IPS-20b (cell line): ENCODE results near the gene DSCAML1.

Experiments
- H3K27ac ChIP-seq: one replicate; pipeline ENCODE4 v1.5.1; 2013; ENCODE audit warnings: low read length
- H3K27me3 ChIP-seq: 2 replicates; pipeline ENCODE4 v1.6.1; 2013; ENCODE audit warnings: mild to moderate bottlenecking, low read length, inconsistent platforms; ENCODE audit not compliant: insufficient read depth
- H3K36me3 ChIP-seq: 2 replicates; pipeline ENCODE4 v1.6.1; 2013; ENCODE audit warnings: low read depth, mild to moderate bottlenecking, inconsistent platforms, low read length, moderate library complexity; ENCODE audit not compliant: insufficient read depth
- H3K4me1 ChIP-seq: 2 replicates; pipeline ENCODE4 v1.6.1; 2013; ENCODE audit warnings: mild to moderate bottlenecking, control low read depth, inconsistent platforms, low read length, moderate library complexity; ENCODE audit not compliant: insufficient read depth
- H3K4me3 ChIP-seq: 2 replicates; pipeline ENCODE4 v1.5.1; 2013; ENCODE audit warnings: mild to moderate bottlenecking, low read length, inconsistent platforms
- H3K9ac ChIP-seq: 2 replicates; pipeline ENCODE4 v1.6.1; 2013; ENCODE audit warnings: low read depth, mild to moderate bottlenecking, inconsistent platforms, low read length, moderate library complexity
- H3K9me3 ChIP-seq: 2 replicates; pipeline ENCODE4 v1.6.1; 2013; ENCODE audit warnings: mild to moderate bottlenecking, low read depth, low read length, inconsistent platforms; ENCODE audit not compliant: insufficient read depth

DSCAML1 gene

GRCh38 chr11:117541211-117541610, 255.8 kb downstream of the DSCAML1 start:
- Histone ChIP-seq H3K36me3 (no peaks in the 10 kb centered on the region), H3K9ac (no peak overlapping the region), H3K4me3 (no peak overlapping the region), H3K4me1 (no peaks in the 10 kb centered on the region), H3K9me3 (peaks cover 4% of the 10 kb centered on the region; the same call in 1 of the 2 replicates), H3K27ac (no peak overlapping the region), H3K27me3 (0 out of 2 replicates have a peak, but pooled peaks cover 8% of the 10 kb centered on the region)

- Histone ChIP-seq H3K9me3 (peaks cover 3% of the 10 kb centered on the region; the same call in 1 of the 2 replicates), H3K27ac (no peak overlapping the region), H3K27me3 (no peaks in the 10 kb centered on the region)
Observed at GRCh38 chr11:117538263-117539135, 258.5 kb downstream of the DSCAML1 start.

GRCh38 chr11:117535850-117536411, 261.1 kb downstream of the DSCAML1 start:
- H3K9ac ChIP-seq, result no peak overlapping the region
- no peaks in the 10 kb centered on the region for H3K27me3 ChIP-seq
- H3K36me3 ChIP-seq, result no peaks in the 10 kb centered on the region
- H3K4me3 ChIP-seq, result no peak overlapping the region
- no peaks in the 10 kb centered on the region for H3K4me1 ChIP-seq
- H3K9me3 ChIP-seq, result no peaks in the 10 kb centered on the region
- no peak overlapping the region for H3K27ac ChIP-seq

More at GRCh38 chr11:117538263-117539135, 258.5 kb downstream of the DSCAML1 start:
- no peaks in the 10 kb centered on the region for H3K4me1 ChIP-seq
- H3K9ac ChIP-seq, result no peak overlapping the region
- H3K4me3 ChIP-seq, result no peak overlapping the region
- H3K36me3 ChIP-seq, result no peaks in the 10 kb centered on the region

GRCh38 chr11:117535201-117535849, 261.7 kb downstream of the DSCAML1 start:
- no peak overlapping the region for H3K4me3 ChIP-seq
- no peak overlapping the region for H3K27ac ChIP-seq
- H3K9ac ChIP-seq, result no peak overlapping the region
- H3K9me3 ChIP-seq, result no peaks in the 10 kb centered on the region
- H3K4me1 ChIP-seq, result no peaks in the 10 kb centered on the region
- no peaks in the 10 kb centered on the region for H3K27me3 ChIP-seq
- H3K36me3 ChIP-seq, result no peaks in the 10 kb centered on the region

GRCh38 chr11:117532568-117532967, 264.4 kb downstream of the DSCAML1 start:
- Histone ChIP-seq H3K9ac (no peak overlapping the region), H3K36me3 (no peaks in the 10 kb centered on the region), H3K27ac (no peak overlapping the region), H3K27me3 (no peaks in the 10 kb centered on the region), H3K4me1 (peaks cover 12% of the 10 kb centered on the region; the same call in 1 of the 2 replicates), H3K4me3 (no peak overlapping the region), H3K9me3 (no peaks in the 10 kb centered on the region)

- H3K27ac ChIP-seq, result no peak overlapping the region
- H3K9ac ChIP-seq, result no peak overlapping the region
- no peaks in the 10 kb centered on the region for H3K27me3 ChIP-seq
- H3K36me3 ChIP-seq, result no peaks in the 10 kb centered on the region
- no peak overlapping the region for H3K4me3 ChIP-seq
- peaks cover 12% of the 10 kb centered on the region; the same call in 1 of the 2 replicates for H3K4me1 ChIP-seq
- H3K9me3 ChIP-seq, result no peaks in the 10 kb centered on the region
Observed at GRCh38 chr11:117529816-117530215, 267.2 kb downstream of the DSCAML1 start.

- Histone ChIP-seq H3K36me3 (no peaks in the 10 kb centered on the region), H3K4me3 (no peak overlapping the region), H3K27me3 (no peaks in the 10 kb centered on the region), H3K4me1 (peaks cover 12% of the 10 kb centered on the region; the same call in 1 of the 2 replicates), H3K9ac (no peak overlapping the region), H3K27ac (no peak overlapping the region), H3K9me3 (no peaks in the 10 kb centered on the region)
Observed at GRCh38 chr11:117528097-117528721, 268.8 kb downstream of the DSCAML1 start.

GRCh38 chr11:117527271-117527670, 269.7 kb downstream of the DSCAML1 start:
- Histone ChIP-seq H3K9ac (no peak overlapping the region), H3K27ac (no peak overlapping the region)

GRCh38 chr11:117525866-117526542, 271.0 kb downstream of the DSCAML1 start:
- H3K4me1 ChIP-seq, result peaks cover 12% of the 10 kb centered on the region; the same call in 1 of the 2 replicates
- H3K9me3 ChIP-seq, result no peaks in the 10 kb centered on the region
- no peak overlapping the region for H3K27ac ChIP-seq
- H3K27me3 ChIP-seq, result no peaks in the 10 kb centered on the region
- no peak overlapping the region for H3K4me3 ChIP-seq
- no peaks in the 10 kb centered on the region for H3K36me3 ChIP-seq
- no peak overlapping the region for H3K9ac ChIP-seq

More at GRCh38 chr11:117527271-117527670, 269.7 kb downstream of the DSCAML1 start:
- Histone ChIP-seq H3K4me1 (peaks cover 12% of the 10 kb centered on the region; the same call in 1 of the 2 replicates), H3K36me3 (no peaks in the 10 kb centered on the region), H3K4me3 (no peak overlapping the region), H3K9me3 (no peaks in the 10 kb centered on the region), H3K27me3 (no peaks in the 10 kb centered on the region)

- Histone ChIP-seq H3K27ac (no peak overlapping the region), H3K27me3 (no peaks in the 10 kb centered on the region), H3K4me1 (peaks cover 12% of the 10 kb centered on the region; the same call in 1 of the 2 replicates), H3K9me3 (no peaks in the 10 kb centered on the region), H3K36me3 (no peaks in the 10 kb centered on the region), H3K4me3 (no peak overlapping the region), H3K9ac (no peak overlapping the region)
Observed at GRCh38 chr11:117524468-117525183, 272.4 kb downstream of the DSCAML1 start.
